Astrocyte (in vitro differentiated cells and primary cell): ENCODE data around the gene MDN1. TPM values are rescaled to one million over a fixed set of nuclear protein-coding genes. Genes with fewer than 3 reads are reported as not detected.

ENCODE experiments used
- DNase-seq: peaks from one replicate; pipeline ENCODE4 v3.0.0-alpha.2; 2010; ENCODE audit warnings: low read depth
- FAIRE-seq: peaks from 2 replicates; lab custom pipeline; 2011; peaks lifted over from hg19 to GRCh38; lab: Jason Lieb, UNC
- H2AFZ ChIP-seq: 2 replicates; pipeline ENCODE4 v1.6.0; 2012; ENCODE audit warnings: low read depth, low read length, inconsistent platforms
- H3K27ac ChIP-seq: 2 replicates; pipeline ENCODE4 v1.5.1; 2011; ENCODE audit warnings: low read depth, low read length, inconsistent platforms
- H3K27me3 ChIP-seq: 2 replicates; pipeline ENCODE4 v1.6.0; 2011; ENCODE audit warnings: low read length, inconsistent platforms; ENCODE audit not compliant: insufficient read depth
- H3K36me3 ChIP-seq: 2 replicates; pipeline ENCODE4 v1.5.1; 2011; ENCODE audit warnings: low read length, inconsistent platforms; ENCODE audit not compliant: insufficient read depth
- H3K4me1 ChIP-seq: 2 replicates; pipeline ENCODE4 v1.5.1; 2011; ENCODE audit warnings: low read length, inconsistent platforms; ENCODE audit not compliant: insufficient read depth
- H3K4me2 ChIP-seq: 2 replicates; pipeline ENCODE4 v1.6.0; 2012; ENCODE audit warnings: low read length, inconsistent platforms
- H3K4me3 ChIP-seq: 2 replicates; pipeline ENCODE4 v1.5.1; 2011; ENCODE audit warnings: low read depth, mild to moderate bottlenecking, low read length, inconsistent platforms; ENCODE audit not compliant: insufficient read depth
- H3K79me2 ChIP-seq: 2 replicates; pipeline ENCODE4 v1.6.0; 2012; ENCODE audit warnings: mild to moderate bottlenecking, low read length, inconsistent platforms; ENCODE audit not compliant: insufficient read depth
- H3K9ac ChIP-seq: 2 replicates; pipeline ENCODE4 v1.6.0; 2012; ENCODE audit warnings: mild to moderate bottlenecking, low read length, inconsistent platforms
- H3K9me3 ChIP-seq: 2 replicates; pipeline ENCODE4 v1.5.1; 2012; ENCODE audit warnings: low read depth, mild to moderate bottlenecking, low read length, inconsistent platforms; ENCODE audit not compliant: insufficient read depth
- H4K20me1 ChIP-seq: 2 replicates; pipeline ENCODE4 v1.6.0; 2012; ENCODE audit warnings: low read length, inconsistent platforms; ENCODE audit not compliant: insufficient read depth
- H3K27ac Mint-ChIP-seq: one replicate; pipeline ENCODE4 v1.8.0; 2021; ENCODE audit warnings: mild to moderate bottlenecking, mixed read lengths; ENCODE audit not compliant: unreplicated experiment
- H3K27me3 Mint-ChIP-seq: one replicate; pipeline ENCODE4 v1.8.0; 2021; ENCODE audit warnings: low read depth, mixed read lengths; ENCODE audit not compliant: unreplicated experiment
- H3K36me3 Mint-ChIP-seq: one replicate; pipeline ENCODE4 v1.8.0; 2021; ENCODE audit warnings: low read depth, mixed read lengths; ENCODE audit not compliant: unreplicated experiment
- H3K4me1 Mint-ChIP-seq: one replicate; pipeline ENCODE4 v1.8.0; 2021; ENCODE audit warnings: low read depth, mixed read lengths; ENCODE audit not compliant: unreplicated experiment
- H3K4me3 Mint-ChIP-seq: one replicate; pipeline ENCODE4 v1.8.0; 2021; ENCODE audit warnings: mild to moderate bottlenecking, moderate library complexity, mixed read lengths; ENCODE audit not compliant: unreplicated experiment
- H3K9me3 Mint-ChIP-seq: one replicate; pipeline ENCODE4 v1.8.0; 2021; ENCODE audit warnings: mild to moderate bottlenecking, mixed read lengths; ENCODE audit not compliant: unreplicated experiment
- EZH2 ChIP-seq: IDR thresholded peaks from 2 replicates; pipeline ENCODE4 v1.6.1; 2012; ENCODE audit warnings: mild to moderate bottlenecking, low read length, inconsistent platforms; ENCODE audit not compliant: insufficient read depth
- total RNA-seq: library from RNA; stranded (reverse); gene quantifications from 2 replicates; pipeline ENCODE4 v1.2.1, GENCODE V29; 2021
- TF ChIP-seq, protein P1 (sequence below): IDR thresholded peaks from 2 replicates; pipeline ENCODE4 v1.5.1; 2011; ENCODE audit warnings: low read depth, mild to moderate bottlenecking, inconsistent platforms, low read length, moderate library complexity; ENCODE audit not compliant: insufficient read depth

MDN1 gene
- total RNA-seq, 1 donor from 2014 or later = 35.7 TPM

DNA sequence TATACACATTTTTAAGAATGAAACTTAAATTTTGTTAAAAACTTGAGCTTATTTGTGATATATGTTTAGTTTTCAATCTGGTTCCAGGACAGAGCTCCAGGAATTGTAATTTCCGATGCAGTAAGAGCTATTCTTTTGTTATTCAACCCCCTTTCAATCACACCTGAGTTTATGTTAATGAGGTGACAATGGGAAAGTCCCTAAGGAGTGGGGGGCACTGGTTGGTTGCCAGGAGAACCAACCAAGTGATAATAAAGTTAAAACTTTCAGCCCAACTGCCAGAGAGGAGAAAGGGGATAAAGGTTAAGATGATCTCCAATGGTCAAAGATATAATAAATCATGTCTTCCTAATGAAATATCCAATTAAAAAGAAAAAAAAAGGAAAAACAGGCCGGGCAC is 19.8 kb downstream of the MDN1 start:
- Histone ChIP-seq H3K27me3 (no peaks in the 10 kb centered on the region), H3K79me2 (peaks cover 13% of the 10 kb centered on the region), H3K27ac (no peak overlapping the region), H3K9ac (no peak overlapping the region), H3K4me1 (peaks cover 3% of the 10 kb centered on the region), H3K4me3 (no peak overlapping the region), H2AFZ (no peak overlapping the region), H3K4me2 (no peak overlapping the region), H3K9me3 (no peaks in the 10 kb centered on the region), H3K36me3 (no peaks in the 10 kb centered on the region), H4K20me1 (peaks cover 17% of the 10 kb centered on the region)
- TF ChIP-seq EZH2 = no peak
- TF ChIP-seq, protein P1, sequence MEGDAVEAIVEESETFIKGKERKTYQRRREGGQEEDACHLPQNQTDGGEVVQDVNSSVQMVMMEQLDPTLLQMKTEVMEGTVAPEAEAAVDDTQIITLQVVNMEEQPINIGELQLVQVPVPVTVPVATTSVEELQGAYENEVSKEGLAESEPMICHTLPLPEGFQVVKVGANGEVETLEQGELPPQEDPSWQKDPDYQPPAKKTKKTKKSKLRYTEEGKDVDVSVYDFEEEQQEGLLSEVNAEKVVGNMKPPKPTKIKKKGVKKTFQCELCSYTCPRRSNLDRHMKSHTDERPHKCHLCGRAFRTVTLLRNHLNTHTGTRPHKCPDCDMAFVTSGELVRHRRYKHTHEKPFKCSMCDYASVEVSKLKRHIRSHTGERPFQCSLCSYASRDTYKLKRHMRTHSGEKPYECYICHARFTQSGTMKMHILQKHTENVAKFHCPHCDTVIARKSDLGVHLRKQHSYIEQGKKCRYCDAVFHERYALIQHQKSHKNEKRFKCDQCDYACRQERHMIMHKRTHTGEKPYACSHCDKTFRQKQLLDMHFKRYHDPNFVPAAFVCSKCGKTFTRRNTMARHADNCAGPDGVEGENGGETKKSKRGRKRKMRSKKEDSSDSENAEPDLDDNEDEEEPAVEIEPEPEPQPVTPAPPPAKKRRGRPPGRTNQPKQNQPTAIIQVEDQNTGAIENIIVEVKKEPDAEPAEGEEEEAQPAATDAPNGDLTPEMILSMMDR = no peak
- H3K27me3 Mint-ChIP-seq = no peaks in the 10 kb centered on the region
- H3K27ac Mint-ChIP-seq = no peak overlapping the region
- no peak for FAIRE-seq
- no peak for DNase-seq
- H3K36me3 Mint-ChIP-seq = peaks cover 2% of the 10 kb centered on the region
- H3K4me3 Mint-ChIP-seq = no peak overlapping the region
- H3K4me1 Mint-ChIP-seq = no peaks in the 10 kb centered on the region
- no peaks in the 10 kb centered on the region for H3K9me3 Mint-ChIP-seq

GRCh38 chr6:89799096-89799495 is 20.5 kb downstream of the MDN1 start:
- peaks cover 2% of the 10 kb centered on the region for H3K4me1 Mint-ChIP-seq
- no peak for FAIRE-seq

DNA sequence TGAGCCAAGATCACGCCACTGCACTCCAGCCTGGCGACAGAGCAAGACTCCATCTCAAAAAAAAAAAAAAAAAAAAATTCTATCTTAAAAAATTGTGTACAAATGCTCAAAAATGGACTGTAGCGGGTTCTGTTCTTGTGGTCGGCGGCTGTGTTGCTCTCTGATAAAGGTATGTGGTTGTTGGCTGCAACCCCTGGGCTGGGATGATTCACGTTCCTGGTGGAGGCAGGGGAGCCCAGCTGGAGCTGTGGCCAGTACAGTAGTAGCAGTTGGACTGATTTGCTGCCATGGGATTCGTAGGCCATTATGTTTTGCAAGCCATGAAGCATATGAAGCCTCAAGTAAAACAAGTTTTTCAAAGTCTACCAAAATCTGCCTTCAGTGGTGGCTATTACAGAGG is 22.3 kb downstream of the MDN1 start:
- H3K4me1 Mint-ChIP-seq = peaks cover 4% of the 10 kb centered on the region
- H3K27me3 Mint-ChIP-seq = no peaks in the 10 kb centered on the region
- H3K27ac ChIP-seq = no peak overlapping the region
- H3K27ac Mint-ChIP-seq = peak overlapping the region; percentile 42
- no peak for TF ChIP-seq EZH2
- TF ChIP-seq, protein P1 = no peak
- H3K27me3 ChIP-seq = no peaks in the 10 kb centered on the region
- peak; percentile 94 for DNase-seq
- peak overlapping the region; percentile 46 for H3K4me2 ChIP-seq
- H3K4me3 ChIP-seq = no peak overlapping the region
- peaks cover 25% of the 10 kb centered on the region for H4K20me1 ChIP-seq
- H3K36me3 ChIP-seq = peaks cover 3% of the 10 kb centered on the region
- H3K36me3 Mint-ChIP-seq = peaks cover 8% of the 10 kb centered on the region
- no peak overlapping the region for H3K4me3 Mint-ChIP-seq
- H3K9me3 Mint-ChIP-seq = no peaks in the 10 kb centered on the region
- H2AFZ ChIP-seq = no peak overlapping the region
- H3K9ac ChIP-seq = no peak overlapping the region
- peaks cover 8% of the 10 kb centered on the region for H3K4me1 ChIP-seq
- H3K79me2 ChIP-seq = no peaks in the 10 kb centered on the region
- H3K9me3 ChIP-seq = no peaks in the 10 kb centered on the region
- FAIRE-seq = no peak

More at GRCh38 chr6:89799096-89799495, 20.5 kb downstream of the MDN1 start:
- Histone ChIP-seq H4K20me1 (peaks cover 21% of the 10 kb centered on the region), H3K36me3 (no peaks in the 10 kb centered on the region), H3K4me1 (peaks cover 5% of the 10 kb centered on the region), H2AFZ (no peak overlapping the region), H3K79me2 (peaks cover 7% of the 10 kb centered on the region), H3K9ac (no peak overlapping the region), H3K27me3 (no peaks in the 10 kb centered on the region), H3K9me3 (no peaks in the 10 kb centered on the region), H3K4me3 (no peak overlapping the region), H3K27ac (no peak overlapping the region), H3K4me2 (no peak overlapping the region)
- Mint-ChIP-seq H3K4me3 (no peak overlapping the region), H3K9me3 (no peaks in the 10 kb centered on the region), H3K27ac (no peak overlapping the region), H3K36me3 (peaks cover 3% of the 10 kb centered on the region), H3K27me3 (no peaks in the 10 kb centered on the region)
- TF ChIP-seq EZH2 = no peak
- TF ChIP-seq, protein P1 = no peak
- DNase-seq = no peak
